SH-SY5Y (cell line): Measurements from ENCODE around the gene PSMB5.

Experiments
- GATA2 ChIP-seq: IDR thresholded peaks from 2 replicates; pipeline ENCODE4 v1.6.1; 2011; ENCODE audit warnings: mild to moderate bottlenecking, low read depth, low read length
- GATA3 ChIP-seq: IDR thresholded peaks from 2 replicates; pipeline ENCODE4 v1.6.1; 2011; ENCODE audit warnings: low read depth, mild to moderate bottlenecking, low read length, moderate library complexity

DNA sequence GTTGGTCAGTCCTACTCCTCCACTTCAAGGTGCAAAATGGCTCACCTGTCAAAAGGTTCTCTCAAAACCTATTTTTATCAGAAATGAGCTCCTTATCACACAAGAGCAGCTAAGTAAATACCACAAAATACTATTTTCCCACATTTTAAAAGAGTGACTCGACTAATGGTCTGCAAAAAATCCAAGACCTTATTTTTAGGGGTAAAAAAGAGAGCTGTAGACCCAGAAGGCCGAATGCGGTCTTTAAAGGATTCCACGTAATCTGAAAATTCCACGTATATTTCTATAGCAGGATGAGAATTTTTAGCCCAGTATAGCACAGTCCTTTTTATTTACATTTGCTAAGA lies 28.5 kb downstream of the PSMB5 start:
- TF ChIP-seq GATA3 (no peak), GATA2 (no peak)
